HepG2 (cell line): ENCODE data around the gene GNG12. TPM values are rescaled to one million over a fixed set of nuclear protein-coding genes. Genes with fewer than 3 reads are reported as not detected.

Experiments used
- CENPBD1 ChIP-seq: sonication (generic); formaldehyde crosslinking; IDR thresholded peaks from 2 replicates; pipeline ENCODE4 v1.8.0; 2022; ENCODE audit warnings: missing genetic modification reagents, low read depth, mild to moderate bottlenecking, borderline replicate concordance
- EED ChIP-seq: sonication (generic); formaldehyde crosslinking; IDR thresholded peaks from 2 replicates; pipeline ENCODE4 v1.5.0; 2020; ENCODE audit warnings: mild to moderate bottlenecking, missing genetic modification reagents
- ELF3 ChIP-seq: IDR thresholded peaks from 2 replicates; pipeline ENCODE4 v1.6.1; 2016; ENCODE audit warnings: missing genetic modification reagents, missing compliant biosample characterization
- FLYWCH1 ChIP-seq: sonication (generic); formaldehyde crosslinking; IDR thresholded peaks from 2 replicates; pipeline ENCODE4 v1.8.1; 2023; ENCODE audit warnings: mild to moderate bottlenecking, missing genetic modification reagents
- JUNB ChIP-seq: sonication (generic); formaldehyde crosslinking; IDR thresholded peaks from 2 replicates; pipeline ENCODE4 v1.8.0; 2022; ENCODE audit warnings: missing genetic modification reagents, mild to moderate bottlenecking, borderline replicate concordance
- KDM5A ChIP-seq: fragments of 200-600 bp; sonication (generic); IDR thresholded peaks from 2 replicates; pipeline ENCODE4 v1.7.0; 2018; ENCODE audit warnings: antibody characterized with exemption, mild to moderate bottlenecking, low read length, borderline replicate concordance
- MTA1 ChIP-seq: sonication (generic); formaldehyde crosslinking; IDR thresholded peaks from 2 replicates; pipeline ENCODE4 v1.4.0; 2020; ENCODE audit warnings: missing genetic modification reagents, mild to moderate bottlenecking, borderline replicate concordance
- MXD3 ChIP-seq: IDR thresholded peaks from 2 replicates; pipeline ENCODE4 v1.6.1; 2016; ENCODE audit warnings: mild to moderate bottlenecking, missing biosample characterization, missing genetic modification reagents
- MYC ChIP-seq: sonication (generic); formaldehyde crosslinking; IDR thresholded peaks from 2 replicates; pipeline ENCODE4 v1.9.0; 2021; ENCODE audit warnings: missing genetic modification reagents, borderline replicate concordance
- SETDB1 ChIP-seq: sonication (generic); formaldehyde crosslinking; IDR thresholded peaks from 2 replicates; pipeline ENCODE4 v1.5.1; 2020; ENCODE audit warnings: missing genetic modification reagents, mild to moderate bottlenecking, borderline replicate concordance
- STAG1 ChIP-seq: sonication (generic); formaldehyde crosslinking; IDR thresholded peaks from 2 replicates; pipeline ENCODE4 v1.4.0; 2020; ENCODE audit warnings: missing genetic modification reagents
- TCF7L2 ChIP-seq: IDR thresholded peaks from 2 replicates; pipeline ENCODE4 v1.6.1; 2011; ENCODE audit warnings: mild to moderate bottlenecking, low read depth, low read length, moderate library complexity
- ZKSCAN1 ChIP-seq: fragments of 150-350 bp; IDR thresholded peaks from 2 replicates; pipeline ENCODE4 v1.6.1; 2014; ENCODE audit warnings: low read length
- ZNF30 ChIP-seq: sonication (generic); formaldehyde crosslinking; IDR thresholded peaks from 2 replicates; pipeline ENCODE4 v1.5.0; 2020; ENCODE audit warnings: mild to moderate bottlenecking, missing genetic modification reagents
- ZNF317 ChIP-seq: sonication (generic); formaldehyde crosslinking; IDR thresholded peaks from 2 replicates; pipeline ENCODE4 v1.5.0; 2020; ENCODE audit warnings: mild to moderate bottlenecking, missing genetic modification reagents
- ZNF577 ChIP-seq: sonication (generic); formaldehyde crosslinking; IDR thresholded peaks from 2 replicates; pipeline ENCODE4 v1.4.0; 2020; ENCODE audit warnings: mild to moderate bottlenecking, low read depth, missing genetic modification reagents, borderline replicate concordance
- ZNF616 ChIP-seq: sonication (generic); formaldehyde crosslinking; IDR thresholded peaks from 2 replicates; pipeline ENCODE4 v1.5.0; 2020; ENCODE audit warnings: low read depth, mild to moderate bottlenecking, missing genetic modification reagents
- ZNF672 ChIP-seq: sonication (generic); formaldehyde crosslinking; IDR thresholded peaks from 2 replicates; pipeline ENCODE4 v1.8.1; 2022; ENCODE audit warnings: missing genetic modification reagents
- ZNF7 ChIP-seq: IDR thresholded peaks from 2 replicates; pipeline ENCODE4 v1.6.1; 2016; ENCODE audit warnings: missing biosample characterization, missing genetic modification reagents
- ZNF782 ChIP-seq: sonication (generic); formaldehyde crosslinking; IDR thresholded peaks from 2 replicates; pipeline ENCODE4 v1.4.0; 2020; ENCODE audit warnings: missing genetic modification reagents, mild to moderate bottlenecking, borderline replicate concordance
- ZNF839 ChIP-seq: sonication (generic); formaldehyde crosslinking; IDR thresholded peaks from 2 replicates; pipeline ENCODE4 v1.4.0; 2020; ENCODE audit warnings: missing genetic modification reagents, mild to moderate bottlenecking, borderline replicate concordance
- ZSCAN21 ChIP-seq: sonication (generic); formaldehyde crosslinking; IDR thresholded peaks from 2 replicates; pipeline ENCODE4 v1.8.0; 2022; ENCODE audit warnings: mild to moderate bottlenecking, missing genetic modification reagents, moderate library complexity, borderline replicate concordance
- polyA plus RNA-seq, 8 experiments: library from polyadenylated mRNA; depleted of rRNA in 3 of 8; stranded (reverse) in 7 of 8; unstranded in 1 of 8; fragments of >200 nt; fragmentation: Illumina TruSeq in 4 of 8; extraction: Trizol in 4 of 8; gene quantifications; 2 replicates each; pipeline versions ENCODE4 v1.2.1 to v1.2.3, GENCODE V29; 2011 to 2016; ENCODE audit warnings: low read depth in 4 of 8, missing spikeins in 1 of 8, mixed read lengths in 1 of 8; ENCODE audit not compliant: insufficient read depth in 1 of 8
- total RNA-seq, 5 experiments: library from RNA; depleted of rRNA; stranded (reverse); fragments of >200 nt; fragmentation: Illumina TruSeq; extraction: Trizol; gene quantifications; 2 replicates each; pipeline ENCODE4 v1.2.3, GENCODE V29; 2016; ENCODE audit warnings: low read depth in 1 of 5
- TF ChIP-seq, protein P1 (sequence below): sonication (generic); formaldehyde crosslinking; IDR thresholded peaks from 2 replicates; pipeline ENCODE4 v1.5.0; 2020; ENCODE audit warnings: mild to moderate bottlenecking, missing genetic modification reagents
- TF ChIP-seq, protein P2 (sequence below): sonication (generic); formaldehyde crosslinking; IDR thresholded peaks from 2 replicates; pipeline ENCODE4 v1.5.0; 2020; ENCODE audit warnings: mild to moderate bottlenecking, missing genetic modification reagents, borderline replicate concordance
- TF ChIP-seq, protein P3 (sequence below): sonication (generic); formaldehyde crosslinking; IDR thresholded peaks from 2 replicates; pipeline ENCODE4 v1.5.0; 2020; ENCODE audit warnings: mild to moderate bottlenecking, missing genetic modification reagents

GNG12 gene
- total and polyA plus RNA-seq, 2 of the 13 experiments (the other 11 are each of a cell fraction or from before 2014, with no cell fraction given): 0.11 TPM

DNA sequence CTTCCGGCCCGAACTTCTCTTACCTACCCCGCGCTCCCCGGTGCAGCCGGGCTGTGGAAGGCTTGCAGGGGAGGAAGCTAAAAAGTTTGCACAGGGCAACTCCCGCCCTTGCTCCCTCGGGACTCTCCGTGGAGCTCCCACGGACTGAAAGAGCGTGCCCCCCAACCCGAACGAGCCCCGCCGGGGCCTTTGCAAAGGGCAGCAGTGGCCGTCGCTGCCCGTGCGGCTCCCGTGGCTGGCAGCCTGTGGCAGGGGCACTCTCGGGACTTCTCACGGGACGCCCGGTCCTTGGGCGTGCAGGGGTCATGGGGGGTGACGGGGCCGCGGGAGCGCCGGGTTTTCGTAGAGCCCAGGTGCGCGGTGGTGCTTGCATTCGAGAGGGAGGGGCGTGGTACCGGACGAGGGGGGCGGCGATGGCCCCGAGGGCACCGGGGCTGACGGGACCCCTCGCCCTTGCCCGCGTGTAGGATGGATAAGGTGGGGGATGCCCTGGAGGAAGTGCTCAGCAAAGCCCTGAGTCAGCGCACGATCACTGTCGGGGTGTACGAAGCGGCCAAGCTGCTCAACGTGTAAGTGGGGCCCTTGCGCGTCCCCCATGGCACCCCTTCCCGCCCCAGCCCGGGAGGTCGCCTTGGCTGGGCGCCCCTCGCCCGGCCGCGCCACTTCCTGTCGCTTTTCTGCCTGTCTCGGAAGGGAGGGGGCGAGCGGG is 147.6 kb downstream of the GNG12 start (continued):
- TF ChIP-seq MXD3 (CRISPR knock-in tag) (no peak), TCF7L2 (no peak), ELF3 (CRISPR knock-in tag) (no peak), STAG1 (CRISPR knock-in tag) (no peak), ZNF839 (CRISPR knock-in tag) (no peak), ZNF577 (no peak; the same call in 1 of the 2 replicates), JUNB (CRISPR knock-in tag) (no peak), KDM5A (0 out of 2 replicates have a peak, but pooled peaks have one; percentile 20), ZNF782 (no peak), ZNF30 (no peak), EED (CRISPR knock-in tag) (0 out of 2 replicates have a peak, but pooled peaks have one; percentile 1), ZNF672 (no peak), ZKSCAN1 (no peak), ZNF7 (no peak), MTA1 (CRISPR knock-in tag) (no peak), FLYWCH1 (CRISPR knock-in tag) (0 out of 2 replicates have a peak, but pooled peaks have one; percentile 28), SETDB1 (no peak), MYC (peak; percentile 2; the same call in 1 of the 2 replicates), CENPBD1 (CRISPR knock-in tag) (no peak), ZNF616 (CRISPR knock-in tag) (no peak), ZSCAN21 (CRISPR knock-in tag) (no peak), ZNF317 (CRISPR knock-in tag) (no peak)
- TF ChIP-seq, protein P1, sequence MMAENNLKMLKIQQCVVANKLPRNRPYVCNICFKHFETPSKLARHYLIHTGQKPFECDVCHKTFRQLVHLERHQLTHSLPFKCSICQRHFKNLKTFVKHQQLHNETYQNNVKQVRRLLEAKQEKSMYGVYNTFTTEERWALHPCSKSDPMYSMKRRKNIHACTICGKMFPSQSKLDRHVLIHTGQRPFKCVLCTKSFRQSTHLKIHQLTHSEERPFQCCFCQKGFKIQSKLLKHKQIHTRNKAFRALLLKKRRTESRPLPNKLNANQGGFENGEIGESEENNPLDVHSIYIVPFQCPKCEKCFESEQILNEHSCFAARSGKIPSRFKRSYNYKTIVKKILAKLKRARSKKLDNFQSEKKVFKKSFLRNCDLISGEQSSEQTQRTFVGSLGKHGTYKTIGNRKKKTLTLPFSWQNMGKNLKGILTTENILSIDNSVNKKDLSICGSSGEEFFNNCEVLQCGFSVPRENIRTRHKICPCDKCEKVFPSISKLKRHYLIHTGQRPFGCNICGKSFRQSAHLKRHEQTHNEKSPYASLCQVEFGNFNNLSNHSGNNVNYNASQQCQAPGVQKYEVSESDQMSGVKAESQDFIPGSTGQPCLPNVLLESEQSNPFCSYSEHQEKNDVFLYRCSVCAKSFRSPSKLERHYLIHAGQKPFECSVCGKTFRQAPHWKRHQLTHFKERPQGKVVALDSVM (CRISPR knock-in tag): no peak
- TF ChIP-seq, protein P2, sequence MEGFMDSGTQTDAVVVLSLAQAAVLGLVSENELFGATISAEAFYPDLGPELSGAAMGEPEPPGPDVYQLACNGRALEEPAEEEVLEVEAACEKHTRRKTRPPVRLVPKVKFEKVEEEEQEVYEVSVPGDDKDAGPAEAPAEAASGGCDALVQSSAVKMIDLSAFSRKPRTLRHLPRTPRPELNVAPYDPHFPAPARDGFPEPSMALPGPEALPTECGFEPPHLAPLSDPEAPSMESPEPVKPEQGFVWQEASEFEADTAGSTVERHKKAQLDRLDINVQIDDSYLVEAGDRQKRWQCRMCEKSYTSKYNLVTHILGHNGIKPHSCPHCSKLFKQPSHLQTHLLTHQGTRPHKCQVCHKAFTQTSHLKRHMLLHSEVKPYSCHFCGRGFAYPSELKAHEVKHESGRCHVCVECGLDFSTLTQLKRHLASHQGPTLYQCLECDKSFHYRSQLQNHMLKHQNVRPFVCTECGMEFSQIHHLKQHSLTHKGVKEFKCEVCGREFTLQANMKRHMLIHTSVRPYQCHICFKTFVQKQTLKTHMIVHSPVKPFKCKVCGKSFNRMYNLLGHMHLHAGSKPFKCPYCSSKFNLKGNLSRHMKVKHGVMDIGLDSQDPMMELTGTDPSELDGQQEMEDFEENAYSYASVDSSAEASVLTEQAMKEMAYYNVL (CRISPR knock-in tag): no peak
- TF ChIP-seq, protein P3, sequence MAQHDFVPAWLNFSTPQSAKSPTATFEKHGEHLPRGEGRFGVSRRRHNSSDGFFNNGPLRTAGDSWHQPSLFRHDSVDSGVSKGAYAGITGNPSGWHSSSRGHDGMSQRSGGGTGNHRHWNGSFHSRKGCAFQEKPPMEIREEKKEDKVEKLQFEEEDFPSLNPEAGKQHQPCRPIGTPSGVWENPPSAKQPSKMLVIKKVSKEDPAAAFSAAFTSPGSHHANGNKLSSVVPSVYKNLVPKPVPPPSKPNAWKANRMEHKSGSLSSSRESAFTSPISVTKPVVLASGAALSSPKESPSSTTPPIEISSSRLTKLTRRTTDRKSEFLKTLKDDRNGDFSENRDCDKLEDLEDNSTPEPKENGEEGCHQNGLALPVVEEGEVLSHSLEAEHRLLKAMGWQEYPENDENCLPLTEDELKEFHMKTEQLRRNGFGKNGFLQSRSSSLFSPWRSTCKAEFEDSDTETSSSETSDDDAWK (CRISPR knock-in tag): no peak
